HepG2 (cell line): ENCODE data around the gene CD177.

Experiments used
- ARNTL ChIP-seq: sonication (generic); formaldehyde crosslinking; IDR thresholded peaks from 2 replicates; pipeline ENCODE4 v1.4.0; 2020; ENCODE audit warnings: mild to moderate bottlenecking, missing genetic modification reagents
- CBFB ChIP-seq: sonication (generic); formaldehyde crosslinking; IDR thresholded peaks from 2 replicates; pipeline ENCODE4 v1.4.0; 2020; ENCODE audit warnings: missing genetic modification reagents
- CTCF ChIP-seq: sonication (generic); formaldehyde crosslinking; IDR thresholded peaks from 2 replicates; pipeline ENCODE4 v1.5.0; 2020; ENCODE audit warnings: mild to moderate bottlenecking, missing genetic modification reagents, moderate library complexity
- EZH2 ChIP-seq: conservative IDR thresholded peaks from 2 replicates; pipeline ENCODE4 v1.6.1; 2012; ENCODE audit warnings: mild to moderate bottlenecking, low read depth, low read length, moderate library complexity
- MAX ChIP-seq: IDR thresholded peaks from 2 replicates; pipeline ENCODE4 v1.6.1; 2012; ENCODE audit warnings: inconsistent platforms
- NR2F2 ChIP-seq: IDR thresholded peaks from 2 replicates; pipeline ENCODE4 v1.6.1; 2012; ENCODE audit warnings: low read depth, inconsistent platforms, borderline replicate concordance
- PREB ChIP-seq: sonication (generic); formaldehyde crosslinking; IDR thresholded peaks from 2 replicates; pipeline ENCODE4 v1.4.0; 2020; ENCODE audit warnings: missing genetic modification reagents
- REST ChIP-seq, 2 experiments: IDR thresholded peaks; 2 replicates each; pipeline ENCODE4 v1.6.1; 2011 to 2012; ENCODE audit warnings: low read length in 2 of 2, borderline replicate concordance in 1 of 2, low read depth in 1 of 2, mild to moderate bottlenecking in 1 of 2, moderate library complexity in 1 of 2
- RFX5 ChIP-seq: IDR thresholded peaks from 2 replicates; pipeline ENCODE4 v1.6.1; 2011; ENCODE audit warnings: low read depth, low read length, improper control_type of control experiment
- TAF15 ChIP-seq: fragments of 200-400 bp; formaldehyde crosslinking; IDR thresholded peaks from one replicate; pipeline ENCODE4 v1.6.1; 2018; ENCODE audit warnings: mild to moderate bottlenecking, low read depth, low read length; ENCODE audit not compliant: poor library complexity, severe bottlenecking
- ZNF143 ChIP-seq: sonication (generic); formaldehyde crosslinking; IDR thresholded peaks from 2 replicates; pipeline ENCODE4 v1.4.0; 2020; ENCODE audit warnings: missing genetic modification reagents

GRCh38 chr19:43362745-43363144 is 9.3 kb downstream of the CD177 start:
- TF ChIP-seq REST (IDR thresholded peaks at IDR 0.05; ENCODE audit: borderline replicate concordance in 1 of 2, low read depth in 1 of 2, low read length in 2 of 2) (no peak), ZNF143 (CRISPR knock-in tag) (no peak), CBFB (CRISPR knock-in tag) (no peak), ARNTL (CRISPR knock-in tag) (no peak), TAF15 (no peak), MAX (no peak), RFX5 (no peak), EZH2 (no peak), CTCF (no peak), PREB (CRISPR knock-in tag) (no peak), NR2F2 (no peak)
